AG04449 (cell line): ENCODE data around the gene VAMP4.
"Not testable (repeated sequence)": the region's sequence is repeated elsewhere in the genome, so short reads cannot be mapped to it uniquely, and the experiment has no call there.

ENCODE experiments used
- CTCF ChIA-PET: fragments of 350-600 bp; formaldehyde crosslinking; extraction: SDS; loops from one replicate; lab custom pipeline; 2021; ENCODE audit warnings: antibody characterized with exemption; lab: Yijun Ruan, JAX
- POLR2A ChIA-PET: fragments of 400-600, 350-600 bp; formaldehyde crosslinking; extraction: SDS; loops from one replicate; lab custom pipeline; 2020; ENCODE audit warnings: antibody characterized with exemption, inconsistent platforms; lab: Yijun Ruan, JAX
- DNase-seq: peaks from one replicate; pipeline ENCODE4 v3.0.0-alpha.2; 2010; ENCODE audit warnings: low read depth, low spot score
- H3K4me3 ChIP-seq: 2 replicates; pipeline ENCODE4 v1.5.1; 2011; ENCODE audit warnings: low read depth, mild to moderate bottlenecking, control low read depth, low read length
- TF ChIP-seq, protein P1 (sequence below): IDR thresholded peaks from one replicate; pipeline ENCODE4 v1.5.1; 2011; ENCODE audit warnings: mild to moderate bottlenecking, moderate library complexity, low read length, control low read depth, inconsistent platforms; ENCODE audit not compliant: insufficient read depth; ENCODE audit errors: missing control alignments

The VAMP4 gene

DNA sequence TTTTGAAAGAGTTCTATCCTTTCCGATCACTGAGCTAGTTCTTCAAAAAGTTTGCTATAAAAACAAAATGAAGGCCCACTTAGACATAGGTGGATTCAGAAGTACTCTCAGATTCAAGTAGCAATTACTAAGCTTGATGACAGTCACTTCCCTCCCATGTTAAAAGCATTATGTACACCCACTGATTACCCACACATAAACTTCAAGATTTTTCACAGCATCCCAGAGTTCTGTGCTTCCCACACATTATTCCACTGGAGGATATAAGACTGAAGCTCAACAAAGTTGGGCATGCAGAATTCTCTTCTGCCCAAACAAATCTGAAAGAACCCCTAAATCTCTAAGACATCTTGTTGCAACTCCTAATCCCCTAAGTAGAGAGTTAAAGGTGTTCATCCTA is 29.5 kb downstream of the VAMP4 start:
- ChIA-PET POLR2A (no interaction called here), CTCF (interaction anchor here (1.1 to 3.1 kb wide), 4 partner anchors 57 to 273 kb away, joined by 4 to 29 read pairs (median 8); no protein-coding TSS in a partner anchor)
- no peak overlapping the region for H3K4me3 ChIP-seq
- no peak for DNase-seq
- TF ChIP-seq, protein P1, sequence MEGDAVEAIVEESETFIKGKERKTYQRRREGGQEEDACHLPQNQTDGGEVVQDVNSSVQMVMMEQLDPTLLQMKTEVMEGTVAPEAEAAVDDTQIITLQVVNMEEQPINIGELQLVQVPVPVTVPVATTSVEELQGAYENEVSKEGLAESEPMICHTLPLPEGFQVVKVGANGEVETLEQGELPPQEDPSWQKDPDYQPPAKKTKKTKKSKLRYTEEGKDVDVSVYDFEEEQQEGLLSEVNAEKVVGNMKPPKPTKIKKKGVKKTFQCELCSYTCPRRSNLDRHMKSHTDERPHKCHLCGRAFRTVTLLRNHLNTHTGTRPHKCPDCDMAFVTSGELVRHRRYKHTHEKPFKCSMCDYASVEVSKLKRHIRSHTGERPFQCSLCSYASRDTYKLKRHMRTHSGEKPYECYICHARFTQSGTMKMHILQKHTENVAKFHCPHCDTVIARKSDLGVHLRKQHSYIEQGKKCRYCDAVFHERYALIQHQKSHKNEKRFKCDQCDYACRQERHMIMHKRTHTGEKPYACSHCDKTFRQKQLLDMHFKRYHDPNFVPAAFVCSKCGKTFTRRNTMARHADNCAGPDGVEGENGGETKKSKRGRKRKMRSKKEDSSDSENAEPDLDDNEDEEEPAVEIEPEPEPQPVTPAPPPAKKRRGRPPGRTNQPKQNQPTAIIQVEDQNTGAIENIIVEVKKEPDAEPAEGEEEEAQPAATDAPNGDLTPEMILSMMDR, result no peak

DNA sequence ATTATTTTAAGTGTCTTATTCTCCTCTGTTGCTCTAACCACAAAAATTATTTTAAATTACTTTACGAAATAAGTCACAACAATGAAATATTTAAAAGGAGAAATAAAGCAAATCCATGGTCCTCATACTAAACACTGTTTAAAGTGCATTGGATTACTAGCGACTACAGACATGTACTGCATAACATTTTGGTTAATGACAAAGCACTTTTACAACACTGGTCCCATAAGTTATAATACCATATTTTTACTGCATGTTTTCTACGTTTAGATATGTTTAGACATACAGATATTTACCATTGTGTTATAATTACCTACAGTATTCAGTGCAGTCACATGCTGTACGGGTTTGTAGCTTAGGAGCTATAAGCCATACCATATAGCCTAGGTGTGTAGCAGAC is 30.2 kb downstream of the VAMP4 start:
- POLR2A ChIA-PET, result no interaction called here

GRCh38 chr1:171707583-171707982 is 34.3 kb downstream of the VAMP4 start:
- H3K4me3 ChIP-seq, result no peak overlapping the region
- DNase-seq, result no peak
- CTCF ChIA-PET, result interaction anchor here (0.8 to 4.6 kb wide), 5 partner anchors 8 to 63 kb away, joined by 3 to 22 read pairs (median 3); no protein-coding TSS in a partner anchor
- TF ChIP-seq, protein P1, result no peak
- POLR2A ChIA-PET, result no interaction called here

More for the DNA sequence above, 30.2 kb downstream of the VAMP4 start:
- H3K4me3 ChIP-seq, result no peak overlapping the region
- no peak for DNase-seq
- TF ChIP-seq, protein P1, result no peak
- CTCF ChIA-PET, result interaction anchor here (3.1 kb wide), 1 partner anchor 67 kb away, joined by 29 read pairs; no protein-coding TSS in a partner anchor

DNA sequence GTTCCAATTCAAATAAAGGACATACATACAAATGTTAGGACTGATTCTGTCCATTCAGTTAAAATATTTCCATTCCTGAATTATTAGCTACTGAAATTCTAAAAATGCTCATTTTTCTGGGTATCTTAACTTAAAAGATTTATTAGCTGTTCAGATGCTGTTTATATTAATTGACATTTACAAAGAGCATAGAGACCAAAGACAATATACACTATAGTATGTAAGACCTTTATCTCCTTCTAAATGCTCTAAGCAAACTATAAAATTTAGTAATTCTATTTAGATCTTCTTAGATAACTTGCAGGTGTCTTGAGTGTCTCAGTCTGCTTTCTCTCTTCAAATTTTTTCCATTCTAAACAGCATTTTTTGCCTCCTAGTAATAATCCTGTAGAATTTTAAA is 39.3 kb downstream of the VAMP4 start:
- no peak overlapping the region for H3K4me3 ChIP-seq
- TF ChIP-seq, protein P1, result no peak
- CTCF ChIA-PET, result interaction anchor here (3.7 kb wide), 1 partner anchor 14 kb away, joined by 17 read pairs; no protein-coding TSS in a partner anchor
- POLR2A ChIA-PET, result no interaction called here
- DNase-seq, result no peak

- ChIA-PET CTCF (no interaction called here), POLR2A (no interaction called here)
- TF ChIP-seq, protein P1, result no peak
- DNase-seq, result no peak
- no peak overlapping the region for H3K4me3 ChIP-seq
Observed at GRCh38 chr1:171699531-171699930, 42.3 kb downstream of the VAMP4 start.

- DNase-seq, POLR2A ChIA-PET, CTCF ChIA-PET, H3K4me3 ChIP-seq: not testable (repeated sequence)
Observed at GRCh38 chr1:171695772-171696171, 46.1 kb downstream of the VAMP4 start.

DNA sequence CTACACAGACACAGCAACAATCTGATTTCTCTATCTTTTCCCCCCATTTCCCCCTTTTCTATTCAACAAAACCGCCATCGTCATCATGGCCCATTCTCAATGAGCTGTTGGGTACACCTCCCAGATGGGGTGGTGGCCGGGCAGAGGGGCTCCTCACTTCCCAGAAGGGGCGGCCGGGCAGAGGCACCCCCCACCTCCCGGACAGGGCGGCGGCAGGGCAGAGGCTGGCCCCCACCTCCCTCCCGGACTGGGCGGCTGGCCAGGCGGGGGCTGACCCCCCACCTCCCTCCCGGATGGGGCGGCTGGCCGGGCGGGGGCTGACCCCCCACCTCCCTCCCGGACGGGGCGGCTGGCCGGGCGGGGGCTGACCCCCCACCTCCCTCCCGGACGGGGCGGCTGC is 48.3 kb downstream of the VAMP4 start:
- DNase-seq, POLR2A ChIA-PET, CTCF ChIA-PET, H3K4me3 ChIP-seq: not testable (repeated sequence)
